CD4-positive, CD25-positive, alpha-beta regulatory T cell (primary cell): ENCODE results near the gene RASAL2. TPM values are rescaled to one million over a fixed set of nuclear protein-coding genes. Genes with fewer than 3 reads are reported as not detected.

Experiments used
- ATAC-seq, 2 donors: fragments of 150-1000 bp; cut with Tn5 transposase; one replicate each; pipeline ENCODE4 v1.10.0; 2021; ENCODE audit warnings: low read depth in 2 of 2, moderate number of reproducible peaks in 2 of 2, moderate library complexity in 1 of 2
- DNase-seq, 3 donors: peaks; one replicate each; pipeline versions ENCODE4 v3.0.0 to v3.0.0-alpha.2; 2012 to 2022; ENCODE audit warnings: mixed read lengths in 1 of 3
- H3K27ac ChIP-seq: one replicate; pipeline ENCODE4 v1.7.0; 2013; ENCODE audit warnings: mild to moderate bottlenecking, low read length; ENCODE audit not compliant: insufficient read depth, poor library complexity, severe bottlenecking
- H3K27me3 ChIP-seq: one replicate; pipeline ENCODE4 v1.7.0; 2013; ENCODE audit warnings: low read length; ENCODE audit not compliant: control insufficient read depth, insufficient read depth
- H3K36me3 ChIP-seq: one replicate; pipeline ENCODE4 v1.7.0; 2013; ENCODE audit warnings: mild to moderate bottlenecking, low read length, moderate library complexity; ENCODE audit not compliant: control insufficient read depth, insufficient read depth
- H3K4me1 ChIP-seq: 2 replicates; pipeline ENCODE4 v1.7.0; 2013; ENCODE audit warnings: mild to moderate bottlenecking, low read length; ENCODE audit not compliant: insufficient read depth, control insufficient read depth, poor library complexity, severe bottlenecking
- H3K4me3 ChIP-seq: one replicate; pipeline ENCODE4 v1.7.0; 2013; ENCODE audit warnings: low read depth, mild to moderate bottlenecking, low read length, moderate library complexity
- H3K9me3 ChIP-seq, 2 experiments: 1 replicate in 1 of 2; 2 replicates in 1 of 2; pipeline ENCODE4 v1.7.0; 2013; ENCODE audit warnings: low read length in 2 of 2, mild to moderate bottlenecking in 1 of 2, moderate library complexity in 1 of 2; ENCODE audit not compliant: control insufficient read depth in 2 of 2
- H3K27ac Mint-ChIP-seq, 3 donors: one replicate each; pipeline ENCODE4 v1.8.0; 2020 to 2022; ENCODE audit warnings: mild to moderate bottlenecking in 3 of 3, mixed read lengths in 3 of 3, moderate library complexity in 2 of 3
- H3K27me3 Mint-ChIP-seq: one replicate; pipeline ENCODE4 v1.8.0; 2022; ENCODE audit warnings: mild to moderate bottlenecking, mixed read lengths
- H3K36me3 Mint-ChIP-seq: one replicate; pipeline ENCODE4 v1.8.0; 2020; ENCODE audit warnings: mixed read lengths
- H3K4me1 Mint-ChIP-seq, 4 donors: one replicate each; pipeline ENCODE4 v1.8.0; 2020 to 2022; ENCODE audit warnings: mixed read lengths in 4 of 4, mild to moderate bottlenecking in 1 of 4
- H3K4me3 Mint-ChIP-seq, 4 donors: one replicate each; pipeline ENCODE4 v1.8.0; 2020 to 2022; ENCODE audit warnings: mild to moderate bottlenecking in 4 of 4, mixed read lengths in 4 of 4, moderate library complexity in 3 of 4
- H3K9me3 Mint-ChIP-seq, 7 donors: one replicate each; pipeline ENCODE4 v1.8.0; 2020 to 2022; ENCODE audit warnings: mixed read lengths in 7 of 7, mild to moderate bottlenecking in 3 of 7, moderate library complexity in 2 of 7
- polyA plus RNA-seq, 4 donors: library from polyadenylated mRNA; unstranded; fragments of 300-500 nt; fragmentation: Illumina TruSeq; gene quantifications; one replicate each; pipeline ENCODE4 v1.2.3, GENCODE V29; 2021
- total RNA-seq: library from RNA; stranded (reverse); gene quantifications from one replicate; pipeline ENCODE4 v1.2.3, GENCODE V29; 2022

The RASAL2 gene
- total and polyA plus RNA-seq, 5 donors from 2014 or later: not detected

- DNase-seq: no peak
- H3K36me3 ChIP-seq: no peaks in the 10 kb centered on the region
- no peak overlapping the region for H3K27ac ChIP-seq
- Mint-ChIP-seq H3K9me3 (peaks cover 0 to 9% (median 1%) of the 10 kb centered on the region in 7 donors), H3K27me3 (no peaks in the 10 kb centered on the region), H3K4me3 (no peak overlapping the region), H3K36me3 (no peaks in the 10 kb centered on the region), H3K4me1 (no peaks in the 10 kb centered on the region), H3K27ac (no peak overlapping the region)
- ATAC-seq: no peak
- no peaks in the 10 kb centered on the region for H3K9me3 ChIP-seq
- H3K4me1 ChIP-seq: no peaks in the 10 kb centered on the region
- H3K27me3 ChIP-seq: no peaks in the 10 kb centered on the region
- no peak overlapping the region for H3K4me3 ChIP-seq
Measured at GRCh38 chr1:178224358-178224757, 130.5 kb downstream of the RASAL2 start.

GRCh38 chr1:178230881-178231409, 137.0 kb downstream of the RASAL2 start:
- Mint-ChIP-seq H3K27ac (no peak overlapping the region), H3K27me3 (no peaks in the 10 kb centered on the region), H3K36me3 (no peaks in the 10 kb centered on the region), H3K4me1 (no peaks in the 10 kb centered on the region), H3K4me3 (no peak overlapping the region), H3K9me3 (peaks cover 0 to 6% (median 3%) of the 10 kb centered on the region in 7 donors)
- H3K27me3 ChIP-seq: no peaks in the 10 kb centered on the region
- ATAC-seq (no peak), DNase-seq (no peak)
- H3K9me3 ChIP-seq: no peaks in the 10 kb centered on the region
- H3K4me1 ChIP-seq: no peaks in the 10 kb centered on the region
- H3K36me3 ChIP-seq: no peaks in the 10 kb centered on the region
- no peak overlapping the region for H3K27ac ChIP-seq
- no peak overlapping the region for H3K4me3 ChIP-seq

DNA sequence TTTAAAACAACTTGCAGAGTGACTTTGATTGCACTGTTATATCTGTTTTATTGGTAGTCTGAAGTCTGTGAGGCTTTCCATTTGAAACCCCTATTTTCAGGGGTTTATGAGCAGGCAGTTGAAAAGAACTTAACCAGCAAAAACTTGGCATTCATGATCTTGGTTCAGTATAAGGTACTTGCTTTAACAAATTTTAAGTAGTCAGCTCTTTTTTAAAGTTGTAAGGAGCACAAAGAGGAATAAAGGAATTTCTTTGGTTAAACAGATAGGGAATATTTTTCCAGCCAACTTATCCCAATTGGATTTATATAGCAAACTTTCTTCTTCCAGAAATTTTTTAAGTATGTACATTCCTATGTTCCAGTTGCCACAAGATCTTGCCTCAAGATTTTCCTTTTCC, 138.2 kb downstream of the RASAL2 start:
- no peaks in the 10 kb centered on the region for H3K27me3 Mint-ChIP-seq
- ATAC-seq (no peak), DNase-seq (no peak)
- H3K27me3 ChIP-seq: no peaks in the 10 kb centered on the region
- no peaks in the 10 kb centered on the region for H3K4me1 ChIP-seq
- no peak overlapping the region for H3K4me3 ChIP-seq
- H3K4me1 Mint-ChIP-seq: no peaks in the 10 kb centered on the region
- no peak overlapping the region for H3K4me3 Mint-ChIP-seq
- H3K9me3 Mint-ChIP-seq: peaks cover 0 to 6% (median 3%) of the 10 kb centered on the region in 7 donors
- no peaks in the 10 kb centered on the region for H3K36me3 Mint-ChIP-seq
- H3K27ac Mint-ChIP-seq: no peak overlapping the region
- H3K9me3 ChIP-seq: no peaks in the 10 kb centered on the region
- no peaks in the 10 kb centered on the region for H3K36me3 ChIP-seq
- H3K27ac ChIP-seq: no peak overlapping the region

- H3K27ac ChIP-seq: no peak overlapping the region
- no peaks in the 10 kb centered on the region for H3K36me3 Mint-ChIP-seq
- no peak overlapping the region for H3K4me3 ChIP-seq
- no peak overlapping the region for H3K27ac Mint-ChIP-seq
- H3K4me1 Mint-ChIP-seq: no peaks in the 10 kb centered on the region
- H3K9me3 ChIP-seq: no peaks in the 10 kb centered on the region
- peaks cover 0 to 6% (median 0%) of the 10 kb centered on the region in 7 donors for H3K9me3 Mint-ChIP-seq
- no peaks in the 10 kb centered on the region for H3K27me3 Mint-ChIP-seq
- DNase-seq (no peak), ATAC-seq (no peak)
- no peaks in the 10 kb centered on the region for H3K27me3 ChIP-seq
- no peaks in the 10 kb centered on the region for H3K36me3 ChIP-seq
- no peak overlapping the region for H3K4me3 Mint-ChIP-seq
- H3K4me1 ChIP-seq: no peaks in the 10 kb centered on the region
Measured at GRCh38 chr1:178232949-178233348, 139.0 kb downstream of the RASAL2 start.

GRCh38 chr1:178237121-178237520, 143.2 kb downstream of the RASAL2 start:
- DNase-seq (no peak), ATAC-seq (no peak)
- Mint-ChIP-seq H3K27me3 (no peaks in the 10 kb centered on the region), H3K4me3 (no peak overlapping the region), H3K9me3 (peaks cover 0 to 6% (median 0%) of the 10 kb centered on the region in 7 donors), H3K4me1 (no peaks in the 10 kb centered on the region), H3K27ac (no peak overlapping the region), H3K36me3 (no peaks in the 10 kb centered on the region)
- H3K4me1 ChIP-seq: no peaks in the 10 kb centered on the region
- H3K36me3 ChIP-seq: no peaks in the 10 kb centered on the region
- H3K4me3 ChIP-seq: no peak overlapping the region
- no peaks in the 10 kb centered on the region for H3K9me3 ChIP-seq
- H3K27me3 ChIP-seq: no peaks in the 10 kb centered on the region
- no peak overlapping the region for H3K27ac ChIP-seq

DNA sequence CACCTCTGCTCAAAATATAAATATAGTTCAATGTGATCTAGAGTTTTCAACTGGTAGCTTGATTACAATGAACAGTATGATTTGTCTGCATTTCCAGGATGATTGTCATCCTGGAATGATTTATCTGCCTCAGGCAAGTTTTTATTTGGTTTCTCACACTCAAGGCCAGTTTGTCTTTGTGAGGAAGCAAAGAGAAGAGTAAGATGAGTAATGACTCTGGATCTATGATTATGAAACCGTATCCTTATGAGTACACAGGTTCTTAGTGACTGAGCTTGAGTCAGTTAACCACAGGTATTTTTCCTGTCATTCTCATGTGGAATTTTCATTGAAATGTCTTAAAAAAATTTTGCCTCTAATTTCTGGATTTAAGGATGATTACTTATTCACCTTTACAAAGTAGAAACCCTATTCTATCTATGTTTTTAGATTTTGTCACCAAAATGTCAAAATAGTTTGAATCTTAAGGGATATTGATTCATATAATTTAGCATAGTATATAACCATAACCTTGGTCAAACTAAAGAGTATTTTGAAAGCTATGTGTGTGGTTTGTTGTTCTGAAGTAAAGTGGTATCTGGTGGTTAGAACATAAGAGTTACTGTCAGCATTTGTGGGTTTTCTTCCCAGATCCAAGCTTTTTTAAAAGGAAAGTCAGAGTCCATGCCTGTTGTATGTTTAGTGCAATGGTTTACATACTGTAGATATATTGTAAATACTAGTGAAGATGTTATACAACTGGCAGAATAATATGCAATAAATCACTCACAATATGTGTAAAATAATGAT, 145.0 kb downstream of the RASAL2 start:
- H3K4me3 ChIP-seq: no peak overlapping the region
- no peak for ATAC-seq
- H3K27me3 ChIP-seq: no peaks in the 10 kb centered on the region
- Mint-ChIP-seq H3K9me3 (no peaks in the 10 kb centered on the region), H3K4me3 (no peak overlapping the region), H3K27ac (no peak overlapping the region), H3K27me3 (no peaks in the 10 kb centered on the region), H3K4me1 (no peaks in the 10 kb centered on the region), H3K36me3 (no peaks in the 10 kb centered on the region)
- H3K4me1 ChIP-seq: no peaks in the 10 kb centered on the region
- no peak for DNase-seq
- no peaks in the 10 kb centered on the region for H3K9me3 ChIP-seq
- no peak overlapping the region for H3K27ac ChIP-seq
- H3K36me3 ChIP-seq: no peaks in the 10 kb centered on the region

- Histone ChIP-seq H3K4me1 (no peaks in the 10 kb centered on the region), H3K36me3 (no peaks in the 10 kb centered on the region), H3K9me3 (no peaks in the 10 kb centered on the region), H3K4me3 (no peak overlapping the region), H3K27me3 (no peaks in the 10 kb centered on the region), H3K27ac (no peak overlapping the region)
- Mint-ChIP-seq H3K4me1 (no peaks in the 10 kb centered on the region), H3K27me3 (no peaks in the 10 kb centered on the region), H3K4me3 (no peak overlapping the region), H3K9me3 (peaks cover 0 to 4% (median 0%) of the 10 kb centered on the region in 7 donors), H3K27ac (no peak overlapping the region), H3K36me3 (no peaks in the 10 kb centered on the region)
- DNase-seq: no peak
- ATAC-seq: no peak
Measured at GRCh38 chr1:178241057-178241456, 147.2 kb downstream of the RASAL2 start.

GRCh38 chr1:178241837-178242236, 147.9 kb downstream of the RASAL2 start:
- no peaks in the 10 kb centered on the region for H3K4me1 ChIP-seq
- no peaks in the 10 kb centered on the region for H3K36me3 ChIP-seq
- H3K4me1 Mint-ChIP-seq: no peaks in the 10 kb centered on the region
- no peak overlapping the region for H3K27ac Mint-ChIP-seq
- no peak overlapping the region for H3K4me3 Mint-ChIP-seq
- ATAC-seq: no peak
- H3K36me3 Mint-ChIP-seq: no peaks in the 10 kb centered on the region
- peaks cover 0 to 6% (median 0%) of the 10 kb centered on the region in 7 donors for H3K9me3 Mint-ChIP-seq
- no peaks in the 10 kb centered on the region for H3K27me3 ChIP-seq
- no peak overlapping the region for H3K27ac ChIP-seq
- no peaks in the 10 kb centered on the region for H3K27me3 Mint-ChIP-seq
- DNase-seq: no peak
- no peak overlapping the region for H3K4me3 ChIP-seq
- H3K9me3 ChIP-seq: no peaks in the 10 kb centered on the region
